ENCODE results near the gene SORCS3.

GRCh38 chr10:105192861-105193260, 551.8 kb downstream of the SORCS3 start:
- TF ChIP-seq EZH2 (IDR thresholded peaks at IDR 0.05) (no peak), CTCF (IDR thresholded peaks at IDR 0.05) (no peak)

Data from neural progenitor cell (in vitro differentiated cells).